ENCODE data around the gene NUP98. TPM values are rescaled to one million over a fixed set of nuclear protein-coding genes. Genes with fewer than 3 reads are reported as not detected.

The NUP98 gene
- total RNA-seq, 1 experiment from 2014 or later = 98.4 TPM

GRCh38 chr11:3835751-3836150 is 38.4 kb upstream of the NUP98 start:
- no peak for DNase-seq (ENCODE audit: low read depth, low spot score)
- CTCF ChIA-PET = no interaction called here
- BruUV-seq (replicated peaks) = no TSS peak
- Histone ChIP-seq H3K9me2 (ENCODE audit: insufficient read depth) (no peaks in the 10 kb centered on the region), H3K9me3 (ENCODE audit: control insufficient read depth in 1 of 2, insufficient read depth in 1 of 2, low read depth in 1 of 2, low read length in 2 of 2) (no peaks in the 10 kb centered on the region), H3K79me2 (ENCODE audit: insufficient read depth, low read length) (peaks cover 94% of the 10 kb centered on the region), H3K36me3 (ENCODE audit: control insufficient read depth in 1 of 2, insufficient read depth in 2 of 2, low read length in 2 of 2) (peaks cover 3 to 12% of the 10 kb centered on the region in 2 experiments; a peak in 1 of 4 replicates), H3K9ac (ENCODE audit: low read length) (no peak overlapping the region), H3K27ac (ENCODE audit: low read depth, low read length) (no peak overlapping the region), H3K27me3 (ENCODE audit: insufficient read depth, low read length) (no peaks in the 10 kb centered on the region), H3K4me1 (ENCODE audit: control insufficient read depth in 1 of 2, insufficient read depth in 2 of 2, low read length in 2 of 2) (peaks cover 8 to 25% of the 10 kb centered on the region in 2 experiments), H3K4me2 (ENCODE audit: low read length) (no peak overlapping the region), H2AFZ (ENCODE audit: low read depth, low read length, poor library complexity, severe bottlenecking) (no peak overlapping the region), H4K20me1 (ENCODE audit: insufficient read depth) (no peaks in the 10 kb centered on the region), H3K4me3 (replicated peaks in 1 of 2; ENCODE audit: low read depth in 1 of 2, low read length in 2 of 2) (no peak overlapping the region)
- ATAC-seq = no peak
- TF ChIP-seq CEBPB (IDR thresholded peaks at IDR 0.05; ENCODE audit: low read depth) (no peak), MAX (IDR thresholded peaks at IDR 0.05) (no peak), POLR2AphosphoS5 (IDR thresholded peaks at IDR 0.05; ENCODE audit: low read depth, low read length) (no peak), RAD21 (IDR thresholded peaks at IDR 0.05; ENCODE audit: low read depth) (no peak), ELF1 (IDR thresholded peaks at IDR 0.05; ENCODE audit: borderline replicate concordance, low read depth) (no peak), EZH2 (IDR thresholded peaks at IDR 0.05) (no peak), ATF3 (IDR thresholded peaks at IDR 0.05) (no peak)
- intact Hi-C loops (cut with micrococcal nuclease) = no loop called here
- RAD21 ChIA-PET (ENCODE audit: low non-redundant PET in 1 of 2, low total read pairs in 2 of 2, uncharacterized antibody in 2 of 2, unreplicated experiment in 2 of 2) = no interaction called here
- POLR2A ChIA-PET = interaction anchor here (0.6 kb wide), 1 partner anchor 107 kb away, joined by 3 read pairs; no protein-coding TSS in a partner anchor

GRCh38 chr11:3834664-3835461 is 37.5 kb upstream of the NUP98 start:
- no peak for DNase-seq (ENCODE audit: low read depth, low spot score)
- no peaks in the 10 kb centered on the region for H3K9me3 ChIP-seq (ENCODE audit: control insufficient read depth in 1 of 2, insufficient read depth in 1 of 2, low read depth in 1 of 2, low read length in 2 of 2)
- H3K4me3 ChIP-seq (replicated peaks in 1 of 2; ENCODE audit: low read depth in 1 of 2, low read length in 2 of 2) = no peak overlapping the region
- no peak overlapping the region for H3K9ac ChIP-seq (ENCODE audit: low read length)
- ChIA-PET CTCF (no interaction called here), POLR2A (no interaction called here), RAD21 (ENCODE audit: low non-redundant PET in 1 of 2, low total read pairs in 2 of 2, uncharacterized antibody in 2 of 2, unreplicated experiment in 2 of 2) (no interaction called here)
- no peaks in the 10 kb centered on the region for H4K20me1 ChIP-seq (ENCODE audit: insufficient read depth)
- H3K36me3 ChIP-seq (ENCODE audit: control insufficient read depth in 1 of 2, insufficient read depth in 2 of 2, low read length in 2 of 2) = peaks cover 7 to 19% of the 10 kb centered on the region in 2 experiments; a peak in 2 of 4 replicates
- no peak for ATAC-seq
- no TSS peak for BruUV-seq (replicated peaks)
- H3K27me3 ChIP-seq (ENCODE audit: insufficient read depth, low read length) = no peaks in the 10 kb centered on the region
- no peak for TF ChIP-seq ZNF274 (IDR thresholded peaks at IDR 0.05; ENCODE audit: low read depth, low read length)
- no peak for TF ChIP-seq TCF7L2 (IDR thresholded peaks at IDR 0.05; ENCODE audit: borderline replicate concordance, extremely low read depth, insufficient read depth, insufficient read length)
- no peak for TF ChIP-seq ELF1 (IDR thresholded peaks at IDR 0.05; ENCODE audit: borderline replicate concordance, low read depth)
- TF ChIP-seq MAX (IDR thresholded peaks at IDR 0.05) = no peak
- H2AFZ ChIP-seq (ENCODE audit: low read depth, low read length, poor library complexity, severe bottlenecking) = no peak overlapping the region
- H3K27ac ChIP-seq (ENCODE audit: low read depth, low read length) = no peak overlapping the region
- peaks cover 96% of the 10 kb centered on the region for H3K79me2 ChIP-seq (ENCODE audit: insufficient read depth, low read length)
- no peaks in the 10 kb centered on the region for H3K9me2 ChIP-seq (ENCODE audit: insufficient read depth)
- H3K4me2 ChIP-seq (ENCODE audit: low read length) = no peak overlapping the region
- intact Hi-C loops (cut with micrococcal nuclease) = no loop called here
- H3K4me1 ChIP-seq (ENCODE audit: control insufficient read depth in 1 of 2, insufficient read depth in 2 of 2, low read length in 2 of 2) = peaks cover 8 to 22% of the 10 kb centered on the region in 2 experiments

Measured in HCT116 (cell line).